GM23338 (cell line): ENCODE measurements around the gene PDGFRA. TPM values are rescaled to one million over a fixed set of nuclear protein-coding genes. Genes with fewer than 3 reads are reported as not detected.

Experiments used
- ATAC-seq: fragments of 200-7000 bp; cut with Tn5 transposase; 3 replicates; pipeline ENCODE4 v1.9.1; 2020
- DNase-seq: peaks from one replicate; pipeline ENCODE4 v3.0.0-alpha.2; 2015; ENCODE audit warnings: low spot score
- H2AFZ ChIP-seq: fragments of 200-600 bp; sonication (generic); 2 replicates; pipeline ENCODE4 v1.8.0; 2016; ENCODE audit warnings: antibody characterized with exemption, mild to moderate bottlenecking, moderate library complexity
- H3F3A ChIP-seq: fragments of 200-600 bp; sonication (generic); replicated peaks from 2 replicates; pipeline ENCODE4 v1.8.0; 2017; ENCODE audit warnings: antibody characterized with exemption, mixed run types, low read depth
- H3K27ac ChIP-seq: fragments of 200-600 bp; sonication (generic); 2 replicates; pipeline ENCODE4 v1.6.1; 2016; ENCODE audit warnings: low read depth
- H3K27me3 ChIP-seq: fragments of 200-600 bp; sonication (generic); 2 replicates; pipeline ENCODE4 v1.8.0; 2016; ENCODE audit warnings: mild to moderate bottlenecking, mixed run types, moderate library complexity; ENCODE audit not compliant: insufficient read depth
- H3K36me3 ChIP-seq: fragments of 200-600 bp; sonication (generic); 2 replicates; pipeline ENCODE4 v1.8.0; 2016; ENCODE audit warnings: mild to moderate bottlenecking; ENCODE audit not compliant: insufficient read depth
- H3K4me1 ChIP-seq: fragments of 200-600 bp; sonication (generic); 2 replicates; pipeline ENCODE4 v1.8.0; 2016; ENCODE audit warnings: mild to moderate bottlenecking, moderate library complexity; ENCODE audit not compliant: insufficient read depth
- H3K4me2 ChIP-seq: fragments of 200-600 bp; sonication (generic); 2 replicates; pipeline ENCODE4 v1.7.1; 2017; ENCODE audit warnings: mixed run types
- H3K4me3 ChIP-seq: fragments of 200-600 bp; sonication (generic); 2 replicates; pipeline ENCODE4 v1.6.1; 2016; ENCODE audit warnings: mixed run types
- H3K79me2 ChIP-seq: fragments of 200-600 bp; sonication (generic); replicated peaks from 2 replicates; pipeline ENCODE4 v1.8.0; 2017; ENCODE audit warnings: mild to moderate bottlenecking; ENCODE audit not compliant: insufficient read depth
- H3K9me2 ChIP-seq: fragments of 200-600 bp; sonication (generic); 2 replicates; pipeline ENCODE4 v1.8.0; 2017; ENCODE audit not compliant: insufficient read depth
- H4K20me1 ChIP-seq: fragments of 200-600 bp; sonication (generic); replicated peaks from 2 replicates; pipeline ENCODE4 v1.8.0; 2017; ENCODE audit warnings: mild to moderate bottlenecking; ENCODE audit not compliant: insufficient read depth
- H3K27ac Mint-ChIP-seq: 2 replicates; pipeline ENCODE4 v1.8.0; 2020; ENCODE audit warnings: inconsistent platforms, mild to moderate bottlenecking, moderate library complexity, mixed read lengths
- H3K27me3 Mint-ChIP-seq: 3 replicates; pipeline ENCODE4 v1.8.0; 2022; ENCODE audit warnings: low read depth, mild to moderate bottlenecking, moderate library complexity, mixed read lengths, inconsistent platforms; ENCODE audit not compliant: insufficient read depth, poor library complexity
- H3K36me3 Mint-ChIP-seq: 3 replicates; pipeline ENCODE4 v1.8.0; 2021; ENCODE audit warnings: low read depth, mild to moderate bottlenecking, inconsistent platforms, moderate library complexity, mixed read lengths
- H3K4me1 Mint-ChIP-seq: 3 replicates; pipeline ENCODE4 v1.8.0; 2020; ENCODE audit warnings: mild to moderate bottlenecking, inconsistent platforms, mixed read lengths
- H3K4me3 Mint-ChIP-seq: 3 replicates; pipeline ENCODE4 v1.8.0; 2021; ENCODE audit warnings: moderate library complexity, mild to moderate bottlenecking, inconsistent platforms, mixed read lengths
- H3K9me3 Mint-ChIP-seq: 3 replicates; pipeline ENCODE4 v1.8.0; 2020; ENCODE audit warnings: moderate library complexity, mild to moderate bottlenecking, inconsistent platforms, mixed read lengths
- CREB1 ChIP-seq: fragments of 250-450 bp; sonication (Bioruptor Pico); IDR thresholded peaks from 2 replicates; pipeline ENCODE4 v1.5.0; 2020; ENCODE audit warnings: low read depth, mild to moderate bottlenecking, moderate library complexity
- EZH2 ChIP-seq: fragments of 200-600 bp; sonication (generic); IDR thresholded peaks from one replicate; pipeline ENCODE4 v1.8.0; 2017; ENCODE audit warnings: antibody characterized with exemption, mild to moderate bottlenecking, low read depth; ENCODE audit not compliant: unreplicated experiment
- EZH2phosphoT487 ChIP-seq: fragments of 200-600 bp; sonication (generic); IDR thresholded peaks from one replicate; pipeline ENCODE4 v1.8.1; 2018; ENCODE audit warnings: antibody characterized with exemption; ENCODE audit not compliant: unreplicated experiment
- NANOG ChIP-seq: IDR thresholded peaks from 2 replicates; pipeline ENCODE4 v1.6.1; 2016; ENCODE audit warnings: antibody characterized with exemption, borderline replicate concordance
- POLR2AphosphoS5 ChIP-seq: IDR thresholded peaks from 2 replicates; pipeline ENCODE4 v1.6.1; 2016; ENCODE audit warnings: antibody characterized with exemption, low read depth
- STAT1 ChIP-seq: IDR thresholded peaks from one replicate; pipeline ENCODE4 v1.6.1; 2016; ENCODE audit warnings: antibody characterized with exemption; ENCODE audit not compliant: unreplicated experiment
- ZNF114 ChIP-seq: fragments of 250-450 bp; sonication (Bioruptor Pico); IDR thresholded peaks from 2 replicates; pipeline ENCODE4 v1.5.0; 2020; ENCODE audit warnings: mild to moderate bottlenecking, moderate library complexity
- ZNF331 ChIP-seq: fragments of 250-450 bp; sonication (Bioruptor Pico); IDR thresholded peaks from 2 replicates; pipeline ENCODE4 v1.5.0; 2020; ENCODE audit warnings: low read depth, mild to moderate bottlenecking, moderate library complexity
- polyA plus RNA-seq: library from polyadenylated mRNA; unstranded; fragments of >200 nt; fragmentation: Nextera tagmentation; extraction: Ambion mirVana; gene quantifications from 2 replicates; pipeline ENCODE4 v1.2.1, GENCODE V29; 2016
- total RNA-seq: library from RNA; depleted of rRNA; stranded (reverse); fragments of >200 nt; shearing (Covaris generic); gene quantifications from 2 replicates; pipeline ENCODE4 v1.2.3, GENCODE V29; 2014
- TF ChIP-seq, protein P1 (sequence below): IDR thresholded peaks from 2 replicates; pipeline ENCODE4 v1.6.1; 2016; ENCODE audit warnings: antibody characterized with exemption
- TF ChIP-seq, protein P2 (sequence below): IDR thresholded peaks from one replicate; pipeline ENCODE4 v1.6.1; 2018; ENCODE audit warnings: antibody characterized with exemption; ENCODE audit not compliant: unreplicated experiment

The PDGFRA gene
- total and polyA plus RNA-seq, 2 experiments from 2014 or later: 8.0 to 10.8 TPM

- Mint-ChIP-seq H3K4me1 (peaks cover 5% of the 10 kb centered on the region; the same call in 2 of the 3 replicates), H3K27ac (no peak overlapping the region), H3K4me3 (no peak overlapping the region), H3K36me3 (no peaks in the 10 kb centered on the region), H3K27me3 (no peaks in the 10 kb centered on the region), H3K9me3 (no peaks in the 10 kb centered on the region)
- Histone ChIP-seq H3K4me1 (no peaks in the 10 kb centered on the region), H3K79me2 (no peaks in the 10 kb centered on the region), H3K27ac (no peak overlapping the region), H3K36me3 (no peaks in the 10 kb centered on the region), H3K9me2 (no peaks in the 10 kb centered on the region), H3K27me3 (no peaks in the 10 kb centered on the region), H3K4me3 (no peak overlapping the region), H3F3A (no peaks in the 10 kb centered on the region), H4K20me1 (no peaks in the 10 kb centered on the region), H3K4me2 (no peak overlapping the region), H2AFZ (no peak overlapping the region)
- TF ChIP-seq EZH2: no peak
- TF ChIP-seq ZNF331 (CRISPR knock-in tag): no peak
- no peak for TF ChIP-seq STAT1
- TF ChIP-seq POLR2AphosphoS5: no peak
- TF ChIP-seq, protein P1, sequence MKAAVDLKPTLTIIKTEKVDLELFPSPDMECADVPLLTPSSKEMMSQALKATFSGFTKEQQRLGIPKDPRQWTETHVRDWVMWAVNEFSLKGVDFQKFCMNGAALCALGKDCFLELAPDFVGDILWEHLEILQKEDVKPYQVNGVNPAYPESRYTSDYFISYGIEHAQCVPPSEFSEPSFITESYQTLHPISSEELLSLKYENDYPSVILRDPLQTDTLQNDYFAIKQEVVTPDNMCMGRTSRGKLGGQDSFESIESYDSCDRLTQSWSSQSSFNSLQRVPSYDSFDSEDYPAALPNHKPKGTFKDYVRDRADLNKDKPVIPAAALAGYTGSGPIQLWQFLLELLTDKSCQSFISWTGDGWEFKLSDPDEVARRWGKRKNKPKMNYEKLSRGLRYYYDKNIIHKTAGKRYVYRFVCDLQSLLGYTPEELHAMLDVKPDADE: no peak
- no peak for TF ChIP-seq ZNF114 (CRISPR knock-in tag)
- TF ChIP-seq CREB1 (CRISPR knock-in tag): no peak
- TF ChIP-seq, protein P2, sequence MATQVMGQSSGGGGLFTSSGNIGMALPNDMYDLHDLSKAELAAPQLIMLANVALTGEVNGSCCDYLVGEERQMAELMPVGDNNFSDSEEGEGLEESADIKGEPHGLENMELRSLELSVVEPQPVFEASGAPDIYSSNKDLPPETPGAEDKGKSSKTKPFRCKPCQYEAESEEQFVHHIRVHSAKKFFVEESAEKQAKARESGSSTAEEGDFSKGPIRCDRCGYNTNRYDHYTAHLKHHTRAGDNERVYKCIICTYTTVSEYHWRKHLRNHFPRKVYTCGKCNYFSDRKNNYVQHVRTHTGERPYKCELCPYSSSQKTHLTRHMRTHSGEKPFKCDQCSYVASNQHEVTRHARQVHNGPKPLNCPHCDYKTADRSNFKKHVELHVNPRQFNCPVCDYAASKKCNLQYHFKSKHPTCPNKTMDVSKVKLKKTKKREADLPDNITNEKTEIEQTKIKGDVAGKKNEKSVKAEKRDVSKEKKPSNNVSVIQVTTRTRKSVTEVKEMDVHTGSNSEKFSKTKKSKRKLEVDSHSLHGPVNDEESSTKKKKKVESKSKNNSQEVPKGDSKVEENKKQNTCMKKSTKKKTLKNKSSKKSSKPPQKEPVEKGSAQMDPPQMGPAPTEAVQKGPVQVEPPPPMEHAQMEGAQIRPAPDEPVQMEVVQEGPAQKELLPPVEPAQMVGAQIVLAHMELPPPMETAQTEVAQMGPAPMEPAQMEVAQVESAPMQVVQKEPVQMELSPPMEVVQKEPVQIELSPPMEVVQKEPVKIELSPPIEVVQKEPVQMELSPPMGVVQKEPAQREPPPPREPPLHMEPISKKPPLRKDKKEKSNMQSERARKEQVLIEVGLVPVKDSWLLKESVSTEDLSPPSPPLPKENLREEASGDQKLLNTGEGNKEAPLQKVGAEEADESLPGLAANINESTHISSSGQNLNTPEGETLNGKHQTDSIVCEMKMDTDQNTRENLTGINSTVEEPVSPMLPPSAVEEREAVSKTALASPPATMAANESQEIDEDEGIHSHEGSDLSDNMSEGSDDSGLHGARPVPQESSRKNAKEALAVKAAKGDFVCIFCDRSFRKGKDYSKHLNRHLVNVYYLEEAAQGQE: no peak
- DNase-seq (no peak), ATAC-seq (no peak)
These were observed 86.8 kb downstream of the PDGFRA start for GRCh38 chr4:54315561-54316538.

DNA sequence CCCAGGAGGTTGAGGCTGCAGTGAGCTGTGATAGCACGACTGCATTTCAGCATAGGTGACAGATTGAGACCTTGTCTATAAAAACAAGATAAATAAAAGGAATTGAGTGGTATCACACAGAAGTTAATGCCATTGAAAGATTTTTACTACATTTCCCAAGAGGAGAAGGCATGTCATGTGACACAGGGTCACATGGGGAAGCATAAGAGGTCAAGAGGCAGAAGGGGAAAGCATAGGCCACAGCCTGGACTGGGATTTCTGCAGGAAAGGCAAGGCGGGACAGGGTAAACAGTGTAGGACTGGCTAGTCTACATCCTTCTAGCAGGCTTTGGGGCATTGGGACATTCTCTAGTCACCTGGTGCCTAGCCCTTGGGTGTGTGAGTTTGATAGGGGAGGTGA lies 88.6 kb downstream of the PDGFRA start:
- no peaks in the 10 kb centered on the region for H3K79me2 ChIP-seq
- Mint-ChIP-seq H3K27me3 (no peaks in the 10 kb centered on the region), H3K9me3 (no peaks in the 10 kb centered on the region), H3K4me3 (no peak overlapping the region), H3K4me1 (peaks cover 5% of the 10 kb centered on the region; the same call in 2 of the 3 replicates), H3K36me3 (no peaks in the 10 kb centered on the region), H3K27ac (no peak overlapping the region)
- no peaks in the 10 kb centered on the region for H3K9me2 ChIP-seq
- no peak overlapping the region; the same call in 1 of the 2 replicates for H2AFZ ChIP-seq
- no peaks in the 10 kb centered on the region for H3K36me3 ChIP-seq
- H3K4me1 ChIP-seq: no peaks in the 10 kb centered on the region
- no peaks in the 10 kb centered on the region for H4K20me1 ChIP-seq
- no peak overlapping the region for H3K4me2 ChIP-seq
- no peak overlapping the region for H3K4me3 ChIP-seq
- ATAC-seq: no peak
- no peak overlapping the region for H3K27ac ChIP-seq
- H3F3A ChIP-seq: no peaks in the 10 kb centered on the region
- H3K27me3 ChIP-seq: no peaks in the 10 kb centered on the region
- no peak for DNase-seq
- TF ChIP-seq, protein P1: no peak
- TF ChIP-seq EZH2phosphoT487 (no peak), NANOG (no peak)
